Myocyte (in vitro differentiated cells): ENCODE results near the gene IL1F10. TPM values are rescaled to one million over a fixed set of nuclear protein-coding genes. Genes with fewer than 3 reads are reported as not detected.
"Not testable (repeated sequence)": the region's sequence is repeated elsewhere in the genome, so short reads cannot be mapped to it uniquely, and the experiment has no call there.

ENCODE experiments used
- DNase-seq: peaks from one replicate; pipeline ENCODE4 v3.0.0-alpha.2; 2012; ENCODE audit warnings: low read depth
- total RNA-seq: library from RNA; depleted of rRNA; stranded (reverse); fragments of >200 nt; gene quantifications from 2 replicates; pipeline ENCODE4 v1.2.3, GENCODE V29; 2014

IL1F10 gene
- total RNA-seq, 1 donor from 2014 or later, result not detected

DNA sequence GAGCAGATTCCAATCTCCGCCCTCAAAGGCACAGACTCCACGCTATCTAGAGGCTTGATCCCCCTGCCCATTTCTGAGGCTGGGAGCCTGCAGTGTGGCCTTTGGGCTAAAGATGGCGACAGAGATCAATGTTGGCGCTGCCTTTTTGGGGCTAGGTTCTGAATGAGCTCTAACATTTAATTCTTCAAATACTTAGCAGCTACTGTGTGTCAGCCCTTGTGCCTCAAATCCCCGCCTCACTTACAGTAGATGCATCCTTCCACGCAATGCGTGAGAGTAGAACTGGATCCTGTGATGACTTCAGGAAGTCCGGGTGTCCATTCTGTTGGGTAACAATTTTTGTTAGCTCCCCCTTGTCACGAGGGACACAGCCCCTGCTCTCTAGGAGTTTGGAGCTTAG is 12.4 kb downstream of the IL1F10 start:
- DNase-seq, result peak; percentile 49

DNA sequence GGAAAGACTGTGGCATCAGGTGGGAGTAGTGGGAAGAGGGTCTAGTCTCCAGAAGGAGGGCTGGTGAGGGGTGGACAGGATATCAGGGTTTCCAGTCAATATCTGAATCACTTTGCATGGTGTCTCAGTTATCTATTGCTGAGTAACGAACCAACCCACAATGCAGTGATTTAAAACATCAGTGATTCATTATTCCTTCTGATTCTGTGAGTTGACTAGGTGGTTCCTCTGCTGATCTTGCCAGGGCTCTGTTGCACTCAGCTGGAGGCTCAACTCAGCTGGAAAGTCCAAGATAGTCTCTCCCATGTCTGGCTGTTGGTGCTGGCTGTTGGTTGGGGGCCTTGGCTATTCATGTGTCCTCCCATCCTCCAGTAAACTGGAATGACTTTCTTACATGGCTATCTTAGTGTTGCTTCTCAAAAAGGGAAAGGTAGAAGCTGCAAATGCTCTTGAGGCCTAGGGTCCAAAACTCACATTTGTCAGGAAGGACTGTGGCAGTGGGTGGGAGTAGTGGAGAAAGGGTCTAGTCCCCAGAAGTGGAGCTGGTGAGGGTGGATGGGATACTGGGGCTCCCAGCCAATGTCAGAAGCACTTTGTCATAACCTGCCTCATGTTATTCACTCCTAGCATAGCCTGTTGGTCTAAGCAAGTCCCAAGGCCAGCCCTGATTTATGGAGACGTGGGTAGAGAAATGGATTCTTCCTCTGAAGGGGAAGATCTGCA is 13.9 kb downstream of the IL1F10 start:
- no peak for DNase-seq

DNA sequence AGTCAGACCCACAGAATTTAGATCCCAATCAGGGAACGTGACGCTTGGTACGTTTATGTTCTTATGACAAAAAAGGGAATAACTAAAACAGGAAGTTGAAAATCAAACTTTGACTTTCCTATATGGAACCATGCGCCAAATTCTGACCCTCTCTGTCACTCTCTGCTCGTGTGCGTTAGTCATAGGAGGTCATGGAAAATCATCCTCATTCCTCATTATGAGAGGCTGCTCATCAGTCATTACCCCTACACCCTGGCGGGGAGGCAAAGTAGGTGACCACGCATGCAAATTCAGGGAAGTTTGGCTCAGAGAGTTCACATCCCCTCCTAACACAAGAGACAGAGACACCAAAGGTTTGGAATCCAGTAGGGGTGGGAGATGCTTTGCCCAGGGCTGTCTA is 15.5 kb downstream of the IL1F10 start:
- DNase-seq, result no peak

DNA sequence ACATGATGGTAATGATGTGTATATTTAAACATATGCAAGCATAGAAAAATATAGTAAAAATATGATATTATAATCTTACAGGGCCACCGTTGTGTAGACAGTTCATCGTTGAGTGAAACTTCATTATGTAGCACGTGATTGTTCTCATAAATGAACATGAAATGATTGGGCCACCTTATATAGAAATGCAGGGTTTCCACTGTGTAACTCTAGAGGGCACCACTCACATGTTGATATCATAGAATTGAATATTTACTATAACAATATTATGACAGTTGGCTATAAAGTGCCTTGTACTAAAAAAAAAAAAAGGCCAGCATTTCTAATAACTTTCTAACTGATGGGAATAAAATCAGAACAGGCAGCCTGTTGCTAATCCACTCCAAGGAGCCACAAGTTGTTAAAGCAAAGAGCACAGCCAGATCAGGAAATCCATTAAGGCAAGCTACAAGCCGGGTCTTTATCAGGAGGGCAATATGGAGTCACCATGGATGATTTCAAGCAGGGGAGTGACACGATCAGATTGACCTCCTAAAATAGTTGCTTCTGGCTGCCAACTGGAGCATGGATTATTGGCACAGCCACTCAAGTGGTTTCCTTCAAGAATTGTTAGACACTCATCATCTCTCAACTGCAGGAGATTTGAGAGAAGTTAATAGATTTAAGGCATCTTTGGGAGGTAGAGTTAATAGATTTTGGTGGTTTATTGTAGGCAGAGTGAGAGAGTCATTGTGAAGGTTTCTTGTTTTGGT is 16.7 kb downstream of the IL1F10 start:
- DNase-seq, result no peak

DNA sequence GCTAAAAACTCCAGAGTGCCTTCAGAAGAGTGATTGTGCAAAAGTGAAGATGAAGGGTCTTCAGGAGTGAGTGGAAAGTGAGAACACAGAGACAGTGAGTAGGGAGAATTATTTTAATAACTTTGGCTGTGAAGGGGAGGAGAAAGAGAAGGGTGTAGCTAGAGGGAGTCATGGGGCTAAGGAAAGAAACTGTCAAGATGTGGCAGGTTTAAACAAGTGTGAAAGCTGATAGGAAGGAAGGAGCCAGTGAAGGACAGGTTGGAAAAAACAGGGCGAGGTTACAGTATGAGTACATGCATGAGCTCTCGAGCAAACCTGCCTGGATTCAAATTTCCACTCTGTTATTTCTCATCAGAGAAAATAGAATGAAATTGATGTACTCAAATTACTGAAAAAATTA is 17.8 kb downstream of the IL1F10 start:
- DNase-seq, result no peak

DNA sequence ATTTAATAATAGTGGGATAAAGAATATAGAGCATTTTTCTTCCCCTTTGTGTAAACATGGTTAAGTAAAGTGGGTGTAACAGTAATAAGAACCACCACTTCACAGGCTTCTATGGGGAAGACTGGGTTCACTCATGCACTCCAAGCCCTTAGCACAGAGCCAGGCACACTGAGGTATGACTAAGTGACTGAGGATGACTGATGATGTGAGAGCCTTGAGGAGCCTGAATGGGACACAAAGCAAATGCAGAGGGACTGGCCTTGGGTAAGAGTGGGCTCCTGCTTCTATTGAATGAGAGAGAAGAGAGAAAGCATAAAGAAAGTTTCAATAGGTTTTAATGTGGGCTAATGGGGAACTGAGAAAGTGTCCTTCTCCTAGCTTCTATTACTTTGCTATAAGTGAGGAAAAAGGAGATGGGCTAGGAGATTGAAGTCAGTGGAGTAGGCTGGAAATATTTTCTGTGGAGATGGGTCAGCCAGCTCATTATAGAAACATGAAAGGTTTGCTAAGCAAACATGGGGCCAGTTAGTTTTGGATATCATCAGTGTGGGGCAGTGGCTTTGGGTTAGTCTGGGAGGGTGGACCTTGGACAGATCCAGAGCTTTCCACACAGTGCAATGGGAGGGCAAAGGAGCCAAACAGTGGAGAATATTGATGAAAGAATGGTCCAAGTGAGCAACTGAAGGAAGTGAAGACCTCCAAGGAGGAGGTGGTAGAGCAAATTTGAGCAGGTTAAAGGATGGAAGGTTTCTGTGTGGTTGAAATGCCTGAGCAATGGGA is 20.6 kb downstream of the IL1F10 start:
- no peak for DNase-seq

DNA sequence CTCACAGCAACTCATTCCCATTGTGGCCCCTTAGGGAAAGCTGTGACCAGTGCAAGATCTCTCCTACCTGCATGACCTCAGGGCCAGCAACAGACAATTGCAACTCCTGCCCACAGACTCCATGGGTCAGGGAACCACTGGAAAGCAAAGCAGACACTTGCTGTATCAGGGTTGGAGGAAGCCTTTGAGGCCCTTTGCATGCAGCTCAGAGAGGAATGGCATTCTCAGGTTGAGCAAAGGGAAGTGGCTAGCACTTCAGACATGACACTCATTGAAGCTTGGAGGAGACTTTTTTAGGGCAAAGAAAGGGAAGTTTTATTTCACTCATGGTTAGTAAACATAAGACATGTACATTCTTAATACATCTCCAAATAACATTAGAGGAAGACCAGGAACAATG is 22.1 kb downstream of the IL1F10 start:
- no peak for DNase-seq

DNA sequence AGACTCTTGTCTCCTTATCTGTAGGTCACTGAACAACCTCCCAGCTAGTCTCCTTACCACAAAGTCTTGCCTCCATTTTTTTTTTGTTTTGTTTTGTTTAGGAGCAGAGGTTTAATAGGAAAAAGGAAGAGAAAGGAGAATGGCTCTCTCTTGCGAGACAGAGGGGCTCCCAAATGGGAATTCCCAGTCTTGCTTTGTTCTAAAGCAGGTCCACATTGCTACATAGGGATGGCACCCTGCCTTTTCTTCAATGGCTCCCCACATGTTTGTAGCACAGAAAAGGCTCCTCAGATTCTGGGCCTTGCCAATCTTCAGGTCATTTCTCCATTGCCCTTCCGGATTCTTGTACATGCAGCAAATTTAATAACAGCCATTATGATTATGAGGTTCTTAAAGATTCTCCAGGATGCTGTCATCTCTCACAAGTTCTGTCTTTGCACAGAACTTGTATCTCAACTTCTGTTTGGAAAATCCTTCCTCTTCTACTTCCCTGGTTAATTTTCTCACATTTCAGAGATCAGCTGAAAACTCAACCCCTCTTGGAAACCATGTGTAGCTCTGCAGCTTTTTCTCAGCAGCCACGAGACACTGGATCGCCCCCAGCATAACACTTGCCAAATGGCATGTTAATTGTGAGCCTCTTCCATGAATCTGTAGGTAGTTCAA is 23.6 kb downstream of the IL1F10 start:
- no peak for DNase-seq

DNA sequence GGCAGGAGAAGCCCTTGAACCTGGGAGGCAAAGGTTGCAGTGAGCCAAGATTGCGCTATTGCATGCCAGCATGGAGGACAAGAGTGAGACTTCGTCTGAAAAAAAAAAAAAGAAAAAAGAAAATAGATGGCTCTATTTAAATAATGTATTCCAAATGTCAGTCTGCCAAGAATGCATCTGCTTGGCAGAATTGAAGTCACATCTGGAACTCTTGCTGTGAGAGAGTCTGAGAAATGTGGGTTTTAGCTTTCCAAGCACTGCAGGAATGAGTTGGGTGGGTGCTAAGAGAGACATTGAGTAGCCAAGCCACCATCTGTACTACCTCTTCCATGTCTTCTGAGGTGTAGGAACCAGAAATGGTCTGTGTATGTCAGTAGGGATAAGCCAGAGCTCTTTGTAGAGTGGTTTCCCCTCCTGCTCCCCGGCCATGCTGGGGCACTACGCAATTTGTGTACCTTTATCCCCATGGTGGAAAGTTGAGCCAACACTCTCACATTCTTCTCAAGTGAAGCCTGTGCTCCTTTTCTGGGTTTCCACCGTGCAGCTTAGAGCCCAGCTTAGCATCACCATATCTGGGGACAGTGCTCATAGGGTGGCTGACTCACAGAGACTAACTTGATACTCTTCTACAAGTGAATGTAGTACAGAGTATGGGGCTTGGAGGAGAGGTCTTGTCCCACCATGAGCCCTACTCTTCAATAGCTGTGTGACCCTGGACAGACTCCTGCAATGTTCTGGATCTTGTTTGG is 25.3 kb downstream of the IL1F10 start:
- DNase-seq, result no peak

DNA sequence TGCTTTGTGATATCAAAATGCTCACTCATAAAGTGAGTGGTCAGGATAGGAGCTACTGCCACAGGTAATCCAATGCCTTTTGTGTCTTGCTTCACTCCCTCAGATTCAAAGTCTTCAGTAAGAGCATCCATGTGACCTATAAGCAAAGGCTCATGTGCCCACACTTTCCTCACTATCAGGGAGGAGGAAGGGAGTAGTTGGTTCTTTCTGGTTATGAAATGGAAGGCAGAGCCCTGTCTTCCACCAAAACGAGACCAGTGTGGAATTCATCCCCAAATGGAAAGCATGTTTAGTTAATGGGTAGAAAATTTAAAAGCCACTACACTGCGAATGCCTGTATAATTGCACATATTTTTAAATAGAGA is 25.8 kb downstream of the IL1F10 start:
- DNase-seq, result no peak

DNA sequence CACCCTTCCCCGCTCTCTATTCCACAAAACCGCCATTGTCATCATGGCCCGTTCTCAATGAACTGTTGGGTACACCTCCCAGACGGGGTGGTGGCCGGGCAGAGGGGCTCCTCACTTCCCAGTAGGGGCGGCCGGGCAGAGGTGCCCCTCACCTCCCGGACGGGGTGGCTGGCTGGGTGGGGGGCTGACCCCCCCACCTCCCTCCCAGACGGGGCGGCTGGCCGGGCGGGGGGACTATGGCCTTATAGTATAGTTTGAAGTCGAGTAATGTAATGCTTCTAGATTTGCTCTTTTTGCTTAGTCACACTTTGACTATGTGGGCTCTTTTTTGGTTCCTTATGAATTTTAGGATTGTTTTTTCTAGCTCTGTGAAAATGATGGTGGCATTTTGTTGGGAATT is 28.5 kb downstream of the IL1F10 start:
- DNase-seq, result not testable (repeated sequence)

DNA sequence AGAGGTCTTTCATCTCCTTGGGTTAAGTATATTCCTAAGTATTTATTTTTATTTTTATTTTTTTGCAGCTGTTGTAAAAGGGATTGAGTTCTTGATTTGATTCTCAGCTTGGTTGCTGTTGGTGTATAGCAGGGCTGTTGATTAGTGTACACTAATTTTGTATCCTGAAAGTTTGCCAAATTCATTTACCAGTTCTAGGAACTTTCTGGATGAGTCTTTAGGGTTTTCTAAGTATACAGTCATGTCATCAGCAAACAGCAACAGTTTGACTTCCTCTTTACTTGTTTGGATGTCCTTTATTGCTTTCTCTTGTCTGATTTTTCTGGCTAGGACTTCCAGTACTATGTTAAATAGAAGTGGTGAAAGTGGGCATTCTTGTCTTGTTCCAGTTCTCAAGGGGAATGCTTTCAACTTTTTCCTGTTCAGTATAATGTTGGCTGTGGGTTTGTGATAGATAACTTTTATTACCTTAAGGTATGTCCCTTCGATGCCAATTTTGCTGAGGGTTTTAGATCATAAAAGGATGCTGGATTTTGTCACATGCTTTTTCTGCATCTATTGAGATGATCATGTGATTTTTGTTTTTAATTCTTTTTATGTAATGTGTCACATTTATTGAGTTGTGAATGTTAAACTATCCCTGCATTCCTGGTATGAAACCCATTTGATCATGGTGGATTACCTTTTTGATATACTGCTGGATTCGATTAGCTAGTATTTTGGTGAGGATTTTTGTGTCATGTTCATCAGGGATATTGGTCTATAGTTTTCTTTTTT is 29.3 kb downstream of the IL1F10 start:
- not testable (repeated sequence) for DNase-seq

DNA sequence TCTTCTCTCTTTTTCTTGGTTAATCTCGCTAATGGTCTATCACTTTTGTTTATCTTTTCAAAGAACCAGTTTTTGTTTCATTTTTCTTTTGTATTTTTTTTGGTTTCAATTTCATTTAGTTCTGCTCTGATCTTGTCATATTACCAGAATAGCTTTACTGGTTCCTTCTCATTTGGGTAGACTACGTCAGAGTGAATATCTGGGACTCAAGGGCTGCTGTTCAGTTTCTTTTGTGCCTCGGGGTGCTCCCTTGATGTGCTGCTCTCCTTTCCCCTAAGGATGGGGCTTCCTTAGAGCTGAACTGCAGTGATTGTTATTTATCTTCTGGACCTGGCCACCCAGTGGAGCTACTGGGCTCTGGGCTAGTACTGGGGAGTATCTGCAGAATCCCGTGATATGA is 30.3 kb downstream of the IL1F10 start:
- DNase-seq, result no peak

DNA sequence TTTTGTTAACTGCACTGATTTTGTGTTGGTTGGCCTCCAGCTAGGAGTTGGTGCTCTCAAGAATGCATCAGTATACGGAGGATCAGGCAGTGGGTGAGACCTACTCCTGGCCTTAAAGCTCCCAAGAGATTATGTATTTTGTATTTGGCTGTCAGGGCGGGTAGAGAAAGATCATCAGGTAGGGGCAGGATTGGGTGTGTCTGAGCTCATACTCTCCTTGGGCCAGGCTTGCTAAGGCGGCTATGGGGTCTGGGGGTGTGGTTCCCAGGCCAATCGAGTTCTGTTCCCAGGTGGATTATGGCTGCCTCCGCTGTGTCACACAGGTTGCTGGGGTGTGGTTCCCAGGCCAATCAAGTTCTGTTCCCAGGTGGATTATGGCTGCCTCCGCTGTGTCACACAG is 30.8 kb downstream of the IL1F10 start:
- DNase-seq, result no peak

DNA sequence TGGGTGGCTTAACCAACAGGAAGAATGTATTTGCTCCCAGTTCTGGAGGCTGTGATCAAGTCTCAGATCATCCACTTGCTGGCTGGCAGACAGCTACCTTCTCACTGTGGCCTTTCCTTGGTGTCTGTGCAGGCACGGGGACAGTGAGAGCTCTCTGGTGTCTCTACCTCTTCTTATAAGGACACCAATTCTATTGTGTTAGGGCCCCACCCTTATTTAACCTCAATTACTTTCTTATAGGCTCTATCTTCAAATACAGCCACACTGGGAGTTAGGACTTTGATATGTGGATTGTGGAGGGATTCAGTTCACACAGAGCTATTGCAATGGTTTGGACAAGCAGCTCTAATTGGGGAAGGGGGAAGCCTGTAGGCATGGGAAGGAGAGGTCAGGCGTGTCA is 34.4 kb downstream of the IL1F10 start:
- DNase-seq, result no peak

DNA sequence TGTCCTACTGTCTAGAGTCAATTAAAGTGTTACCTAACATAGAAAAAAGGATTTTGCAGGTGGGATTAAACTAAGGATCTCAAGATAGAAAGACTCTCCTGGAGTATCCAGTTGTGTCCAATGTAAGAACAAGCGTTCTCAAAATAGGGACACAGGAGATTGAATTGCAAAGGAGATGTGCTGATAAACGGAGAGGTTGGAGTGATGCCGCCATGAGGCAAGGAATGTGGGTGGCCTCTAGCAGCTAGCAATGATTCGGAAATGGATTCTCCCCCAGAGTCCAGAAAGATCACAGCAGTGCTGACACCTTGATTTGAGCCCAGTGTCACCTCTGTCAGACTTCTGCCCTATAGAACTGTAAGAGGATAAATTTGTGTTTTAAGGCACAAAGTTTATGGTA is 35.5 kb downstream of the IL1F10 start:
- DNase-seq, result no peak

DNA sequence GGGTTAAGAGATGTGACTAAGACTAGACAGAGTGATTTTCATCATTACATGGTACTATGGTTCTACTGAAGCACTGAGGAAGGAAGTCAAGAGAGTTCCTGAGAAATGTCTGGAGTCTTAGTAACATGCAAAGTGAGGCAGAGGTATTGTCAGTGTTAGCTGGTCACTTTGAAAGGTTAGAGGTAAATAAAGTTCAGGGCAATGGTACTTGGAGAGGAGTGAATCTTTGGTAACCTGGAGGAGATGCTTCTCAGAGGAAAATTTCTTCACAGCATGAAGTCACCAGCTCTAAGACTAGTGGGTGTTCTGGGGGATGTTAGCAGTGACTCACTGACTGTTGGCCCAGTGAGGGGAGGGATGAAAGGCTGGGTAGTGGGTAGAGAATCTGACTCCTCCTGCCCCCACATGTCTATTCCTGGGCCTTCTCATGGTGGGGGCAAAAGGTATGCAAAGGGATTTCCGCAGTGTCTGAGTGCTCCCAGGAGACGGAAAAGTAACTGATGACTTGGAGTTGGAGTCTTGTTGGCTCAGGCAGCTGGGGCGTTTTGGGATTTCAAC is 36.4 kb downstream of the IL1F10 start:
- DNase-seq, result no peak

DNA sequence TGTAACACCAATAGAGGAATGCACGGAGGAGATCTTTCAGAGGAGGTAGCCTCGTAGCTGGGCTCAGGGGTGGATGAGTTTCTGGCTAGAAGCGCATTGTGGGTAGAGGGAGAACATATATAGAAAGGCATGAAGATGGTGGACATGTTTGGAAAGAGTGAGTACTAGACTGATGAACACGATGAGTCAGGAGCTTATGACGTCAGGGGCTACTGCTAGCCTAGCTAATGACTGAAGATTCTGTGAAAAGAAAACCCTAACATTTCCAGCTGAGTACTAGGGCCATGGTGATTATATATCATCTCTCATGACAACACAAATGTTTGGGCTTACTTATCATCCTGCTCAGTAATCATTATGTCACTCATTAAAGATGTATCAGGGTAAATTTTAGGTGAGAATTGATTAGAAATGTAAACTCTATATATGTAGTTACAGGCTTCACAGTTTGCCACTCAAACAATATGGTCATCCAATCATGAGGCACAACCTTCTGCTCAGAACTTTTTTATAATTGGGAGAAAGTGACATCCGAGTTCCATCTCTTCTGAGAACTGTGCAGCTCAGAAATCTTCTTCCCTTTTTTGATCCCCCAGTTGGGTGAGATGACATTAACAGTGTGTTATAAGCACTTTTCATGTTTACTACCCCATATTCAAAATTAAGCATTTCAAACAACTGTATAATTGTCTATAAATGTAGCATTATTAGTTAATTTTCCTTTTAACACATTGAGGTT is 37.4 kb downstream of the IL1F10 start:
- DNase-seq, result no peak

DNA sequence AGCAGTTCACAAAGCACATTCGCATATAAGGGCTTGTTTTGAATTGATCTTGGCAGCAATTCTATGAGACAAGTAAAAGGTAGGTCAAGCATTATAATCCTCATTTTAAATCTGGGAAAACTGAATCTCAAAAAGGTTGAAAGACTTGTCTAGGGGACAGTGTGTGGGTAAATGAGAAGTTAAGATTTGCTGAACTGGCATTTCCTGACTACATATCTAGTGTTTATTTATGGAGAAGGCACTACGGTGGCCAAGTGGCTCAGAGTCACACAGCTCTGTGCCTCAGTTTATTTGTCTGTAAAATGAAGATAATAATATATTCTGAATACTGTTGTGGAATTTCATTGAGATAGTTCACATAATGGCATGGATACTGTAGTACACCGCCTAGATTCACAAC is 43.4 kb downstream of the IL1F10 start:
- DNase-seq, result no peak
